GM12878 (cell line): Measurements from ENCODE around the gene RND2. TPM values are rescaled to one million over a fixed set of nuclear protein-coding genes. Genes with fewer than 3 reads are reported as not detected.

Experiments
- ATF7 ChIP-seq: fragments of 450-650 bp; IDR thresholded peaks from 2 replicates; pipeline ENCODE4 v1.6.1; 2016; ENCODE audit warnings: low read depth, mild to moderate bottlenecking
- CREB1 ChIP-seq: IDR thresholded peaks from 2 replicates; pipeline ENCODE4 v1.6.1; 2012; ENCODE audit warnings: low read depth, mild to moderate bottlenecking, inconsistent platforms
- ETV6 ChIP-seq, 2 experiments: fragments of 450-650 bp in 1 of 2; IDR thresholded peaks in 1 of 2; conservative IDR thresholded peaks in 1 of 2; 2 replicates each; pipeline ENCODE4 v1.6.1; 2014; ENCODE audit warnings: antibody characterized with exemption in 1 of 2, borderline replicate concordance in 1 of 2, low read depth in 1 of 2, mild to moderate bottlenecking in 1 of 2, moderate library complexity in 1 of 2
- FOXK2 ChIP-seq: fragments of 450-650 bp; IDR thresholded peaks from 2 replicates; pipeline ENCODE4 v1.6.1; 2017; ENCODE audit warnings: mild to moderate bottlenecking, moderate library complexity
- HSF1 ChIP-seq: fragments of 150-350 bp; IDR thresholded peaks from 2 replicates; pipeline ENCODE4 v1.6.1; 2014; ENCODE audit warnings: mild to moderate bottlenecking, low read depth, low read length
- IKZF2 ChIP-seq, 2 experiments: fragments of 450-650 bp; IDR thresholded peaks; 2 replicates each; pipeline ENCODE4 v1.6.1; 2017; ENCODE audit warnings: mild to moderate bottlenecking in 2 of 2, moderate library complexity in 2 of 2
- IRF4 ChIP-seq: IDR thresholded peaks from 2 replicates; pipeline ENCODE4 v1.6.1; 2011; ENCODE audit warnings: low read depth, low read length
- NFXL1 ChIP-seq: fragments of 450-650 bp; IDR thresholded peaks from 2 replicates; pipeline ENCODE4 v1.6.1; 2017; ENCODE audit warnings: antibody characterized with exemption, mild to moderate bottlenecking, borderline replicate concordance
- NFYA ChIP-seq: IDR thresholded peaks from 2 replicates; pipeline ENCODE4 v1.6.1; 2011; ENCODE audit warnings: low read depth, mild to moderate bottlenecking, low read length, improper control_type of control experiment, borderline replicate concordance
- NRF1 ChIP-seq: conservative IDR thresholded peaks from 2 replicates; pipeline ENCODE4 v1.6.1; 2011; ENCODE audit warnings: mild to moderate bottlenecking, low read depth, low read length, improper control_type of control experiment
- PAX5 ChIP-seq: IDR thresholded peaks from 2 replicates; pipeline ENCODE4 v1.6.1; 2011; ENCODE audit warnings: low read depth, low read length, borderline replicate concordance
- POLR2A ChIP-seq: IDR thresholded peaks from 2 replicates; pipeline ENCODE4 v1.6.1; 2011; ENCODE audit warnings: low read depth, mild to moderate bottlenecking, low read length
- RUNX3 ChIP-seq: IDR thresholded peaks from 2 replicates; pipeline ENCODE4 v1.6.1; 2012; ENCODE audit warnings: low read length, inconsistent platforms
- SMARCA5 ChIP-seq: fragments of 450-650 bp; IDR thresholded peaks from 2 replicates; pipeline ENCODE4 v1.6.1; 2017; ENCODE audit warnings: mild to moderate bottlenecking
- SPI1 ChIP-seq: IDR thresholded peaks from 2 replicates; pipeline ENCODE4 v1.6.1; 2011; ENCODE audit warnings: low read depth, mild to moderate bottlenecking, low read length, moderate library complexity, borderline replicate concordance; ENCODE audit not compliant: insufficient read depth
- SREBF1 ChIP-seq: IDR thresholded peaks from 2 replicates; pipeline ENCODE4 v1.6.1; 2012; ENCODE audit warnings: mild to moderate bottlenecking, low read length
- SRF ChIP-seq, 2 experiments: IDR thresholded peaks; 2 replicates each; pipeline ENCODE4 v1.6.1; 2011; ENCODE audit warnings: low read depth in 2 of 2, low read length in 2 of 2, mild to moderate bottlenecking in 1 of 2, moderate library complexity in 1 of 2
- TBL1XR1 ChIP-seq: IDR thresholded peaks from 2 replicates; pipeline ENCODE4 v1.6.1; 2012; ENCODE audit warnings: low read depth, low read length, improper control_type of control experiment
- WRNIP1 ChIP-seq: IDR thresholded peaks from 2 replicates; pipeline ENCODE4 v1.6.1; 2011; ENCODE audit warnings: low read depth, low read length, improper control_type of control experiment, borderline replicate concordance
- ZNF217 ChIP-seq: fragments of 450-650 bp; IDR thresholded peaks from 2 replicates; pipeline ENCODE4 v1.6.1; 2017; ENCODE audit warnings: antibody characterized with exemption, mild to moderate bottlenecking
- polyA plus RNA-seq, 11 experiments: library from polyadenylated mRNA; depleted of rRNA in 4 of 11; unstranded in 6 of 11; stranded (reverse) in 5 of 11; fragments of >200 nt; fragmentation: Nextera tagmentation in 4 of 11; fragmentation: Illumina TruSeq in 1 of 11; extraction: Ambion mirVana in 4 of 11; extraction: Trizol in 1 of 11; gene quantifications; 1 replicate in 1 of 11; 2 replicates in 10 of 11; pipeline versions ENCODE4 v1.2.1 to v1.2.3, GENCODE V29; 2011 to 2016; ENCODE audit warnings: inconsistent platforms in 2 of 11, missing spikeins in 2 of 11, low read depth in 1 of 11
- total RNA-seq, 4 experiments: library from RNA; depleted of rRNA in 3 of 4; stranded (reverse); fragments of >200 nt in 3 of 4; fragmentation: Illumina TruSeq in 1 of 4; extraction: Trizol in 1 of 4; gene quantifications; 2 replicates each; pipeline versions ENCODE4 v1.2.1 to v1.2.3, GENCODE V29; 2013 to 2021
- TF ChIP-seq, protein P1 (sequence below): fragments of 450-650 bp; IDR thresholded peaks from 2 replicates; pipeline ENCODE4 v1.6.1; 2017; ENCODE audit warnings: mild to moderate bottlenecking
- TF ChIP-seq, protein P2 (sequence below): fragments of 450-650 bp; IDR thresholded peaks from 2 replicates; pipeline ENCODE4 v1.6.1; 2017; ENCODE audit warnings: low read depth, mild to moderate bottlenecking, moderate library complexity
- TF ChIP-seq, protein P3 (sequence below): IDR thresholded peaks from 2 replicates; pipeline ENCODE4 v1.6.1; 2011; ENCODE audit warnings: borderline replicate concordance, low read depth, mild to moderate bottlenecking, moderate library complexity, low read length; ENCODE audit not compliant: insufficient read depth, poor library complexity, severe bottlenecking
- TF ChIP-seq, protein P4 (sequence below): IDR thresholded peaks from 2 replicates; pipeline ENCODE4 v1.6.1; 2012; ENCODE audit warnings: low read length, inconsistent platforms

Gene RND2
- total and polyA plus RNA-seq, 10 of the 15 experiments (the other 5 are each of a cell fraction or from before 2014, with no cell fraction given) = 0.01 to 0.05 (median 0.03) TPM; not detected in 6

GRCh38 chr17:42985225-42985624 is 39.8 kb upstream of the RND2 start (continued):
- TF ChIP-seq NFXL1 (no peak), ATF7 (peak; percentile 45; the same call in 1 of the 2 replicates), ZNF217 (peak; percentile 86; the same call in 1 of the 2 replicates), NFYA (no peak), HSF1 (no peak), SMARCA5 (peak; percentile 22; the same call in 1 of the 2 replicates), IKZF2 (IDR thresholded peaks at IDR 0.05) (peak; percentile 83 to 88), IRF4 (peak; percentile 86), WRNIP1 (no peak), CREB1 (no peak), SREBF1 (no peak), RUNX3 (peak; percentile 38; the same call in 1 of the 2 replicates), FOXK2 (no peak), SRF (IDR thresholded peaks at IDR 0.05; ENCODE audit: low read depth in 2 of 2, low read length in 2 of 2) (0 out of 4 replicates have a peak, but pooled peaks of 1 of the 2 experiments have one; percentile 61), NRF1 (no peak), PAX5 (peak; percentile 91), ETV6 (conservative IDR thresholded peaks at IDR 0.05 in 1 of 2, IDR thresholded peaks at IDR 0.05 in 1 of 2; ENCODE audit: borderline replicate concordance in 1 of 2, low read depth in 1 of 2) (peak in 1 of 2 experiments; percentile 61; a peak in 1 of 4 replicates), POLR2A (no peak), TBL1XR1 (no peak), SPI1 (peak; percentile 99)
- TF ChIP-seq, protein P1, sequence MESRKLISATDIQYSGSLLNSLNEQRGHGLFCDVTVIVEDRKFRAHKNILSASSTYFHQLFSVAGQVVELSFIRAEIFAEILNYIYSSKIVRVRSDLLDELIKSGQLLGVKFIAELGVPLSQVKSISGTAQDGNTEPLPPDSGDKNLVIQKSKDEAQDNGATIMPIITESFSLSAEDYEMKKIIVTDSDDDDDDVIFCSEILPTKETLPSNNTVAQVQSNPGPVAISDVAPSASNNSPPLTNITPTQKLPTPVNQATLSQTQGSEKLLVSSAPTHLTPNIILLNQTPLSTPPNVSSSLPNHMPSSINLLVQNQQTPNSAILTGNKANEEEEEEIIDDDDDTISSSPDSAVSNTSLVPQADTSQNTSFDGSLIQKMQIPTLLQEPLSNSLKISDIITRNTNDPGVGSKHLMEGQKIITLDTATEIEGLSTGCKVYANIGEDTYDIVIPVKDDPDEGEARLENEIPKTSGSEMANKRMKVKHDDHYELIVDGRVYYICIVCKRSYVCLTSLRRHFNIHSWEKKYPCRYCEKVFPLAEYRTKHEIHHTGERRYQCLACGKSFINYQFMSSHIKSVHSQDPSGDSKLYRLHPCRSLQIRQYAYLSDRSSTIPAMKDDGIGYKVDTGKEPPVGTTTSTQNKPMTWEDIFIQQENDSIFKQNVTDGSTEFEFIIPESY = no peak
- TF ChIP-seq, protein P2, sequence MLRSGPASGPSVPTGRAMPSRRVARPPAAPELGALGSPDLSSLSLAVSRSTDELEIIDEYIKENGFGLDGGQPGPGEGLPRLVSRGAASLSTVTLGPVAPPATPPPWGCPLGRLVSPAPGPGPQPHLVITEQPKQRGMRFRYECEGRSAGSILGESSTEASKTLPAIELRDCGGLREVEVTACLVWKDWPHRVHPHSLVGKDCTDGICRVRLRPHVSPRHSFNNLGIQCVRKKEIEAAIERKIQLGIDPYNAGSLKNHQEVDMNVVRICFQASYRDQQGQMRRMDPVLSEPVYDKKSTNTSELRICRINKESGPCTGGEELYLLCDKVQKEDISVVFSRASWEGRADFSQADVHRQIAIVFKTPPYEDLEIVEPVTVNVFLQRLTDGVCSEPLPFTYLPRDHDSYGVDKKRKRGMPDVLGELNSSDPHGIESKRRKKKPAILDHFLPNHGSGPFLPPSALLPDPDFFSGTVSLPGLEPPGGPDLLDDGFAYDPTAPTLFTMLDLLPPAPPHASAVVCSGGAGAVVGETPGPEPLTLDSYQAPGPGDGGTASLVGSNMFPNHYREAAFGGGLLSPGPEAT = peak; percentile 84
- TF ChIP-seq, protein P3, sequence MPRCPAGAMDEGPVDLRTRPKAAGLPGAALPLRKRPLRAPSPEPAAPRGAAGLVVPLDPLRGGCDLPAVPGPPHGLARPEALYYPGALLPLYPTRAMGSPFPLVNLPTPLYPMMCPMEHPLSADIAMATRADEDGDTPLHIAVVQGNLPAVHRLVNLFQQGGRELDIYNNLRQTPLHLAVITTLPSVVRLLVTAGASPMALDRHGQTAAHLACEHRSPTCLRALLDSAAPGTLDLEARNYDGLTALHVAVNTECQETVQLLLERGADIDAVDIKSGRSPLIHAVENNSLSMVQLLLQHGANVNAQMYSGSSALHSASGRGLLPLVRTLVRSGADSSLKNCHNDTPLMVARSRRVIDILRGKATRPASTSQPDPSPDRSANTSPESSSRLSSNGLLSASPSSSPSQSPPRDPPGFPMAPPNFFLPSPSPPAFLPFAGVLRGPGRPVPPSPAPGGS = no peak
- TF ChIP-seq, protein P4, sequence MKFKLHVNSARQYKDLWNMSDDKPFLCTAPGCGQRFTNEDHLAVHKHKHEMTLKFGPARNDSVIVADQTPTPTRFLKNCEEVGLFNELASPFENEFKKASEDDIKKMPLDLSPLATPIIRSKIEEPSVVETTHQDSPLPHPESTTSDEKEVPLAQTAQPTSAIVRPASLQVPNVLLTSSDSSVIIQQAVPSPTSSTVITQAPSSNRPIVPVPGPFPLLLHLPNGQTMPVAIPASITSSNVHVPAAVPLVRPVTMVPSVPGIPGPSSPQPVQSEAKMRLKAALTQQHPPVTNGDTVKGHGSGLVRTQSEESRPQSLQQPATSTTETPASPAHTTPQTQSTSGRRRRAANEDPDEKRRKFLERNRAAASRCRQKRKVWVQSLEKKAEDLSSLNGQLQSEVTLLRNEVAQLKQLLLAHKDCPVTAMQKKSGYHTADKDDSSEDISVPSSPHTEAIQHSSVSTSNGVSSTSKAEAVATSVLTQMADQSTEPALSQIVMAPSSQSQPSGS = no peak
